ENCODE measurements around the gene CCDC85C. TPM values are rescaled to one million over a fixed set of nuclear protein-coding genes. Genes with fewer than 3 reads are reported as not detected.

CCDC85C gene
- total RNA-seq, 1 donor from 2014 or later, result 4.4 TPM

DNA sequence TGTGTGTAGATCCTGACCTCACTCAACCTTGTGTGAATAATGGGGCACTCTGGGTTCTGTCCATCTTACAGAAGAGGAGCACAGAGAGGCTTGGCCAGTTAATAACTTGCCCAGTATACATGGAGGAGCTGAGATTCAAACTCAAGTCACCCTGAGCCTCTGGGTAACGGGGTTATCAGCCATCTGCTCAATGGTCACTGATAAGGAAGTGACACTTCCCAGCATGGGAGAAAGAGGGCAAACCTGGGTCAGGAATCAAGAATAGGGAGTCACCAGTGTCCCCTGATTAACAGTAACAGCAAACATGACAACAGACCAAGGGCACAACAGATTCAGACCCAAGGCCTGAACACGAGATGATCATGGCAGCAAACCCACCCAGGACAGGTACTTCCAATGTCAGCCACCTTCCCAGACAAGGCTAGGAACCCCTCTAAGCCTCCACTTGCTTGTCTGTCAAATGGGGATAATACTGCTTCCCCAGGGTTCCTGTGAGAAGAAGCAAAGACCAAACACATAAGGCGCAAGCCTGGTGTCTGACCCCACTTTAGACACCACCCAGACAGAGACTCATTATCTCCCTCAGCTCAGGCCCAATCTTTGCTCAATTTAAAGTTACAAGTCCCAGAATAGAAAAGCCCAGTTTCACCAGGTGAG is 3.6 kb downstream of the CCDC85C start:
- Mint-ChIP-seq H3K4me3 (ENCODE audit: unreplicated experiment) (no peak overlapping the region), H3K4me1 (ENCODE audit: unreplicated experiment) (peaks cover 22% of the 10 kb centered on the region), H3K36me3 (ENCODE audit: unreplicated experiment) (no peaks in the 10 kb centered on the region), H3K27ac (ENCODE audit: unreplicated experiment) (no peak overlapping the region), H3K27me3 (ENCODE audit: unreplicated experiment) (no peaks in the 10 kb centered on the region), H3K9me3 (ENCODE audit: unreplicated experiment) (no peaks in the 10 kb centered on the region)
- no peak for DNase-seq (ENCODE audit: extremely low spot score, unreplicated experiment)
- TF ChIP-seq, protein P1, sequence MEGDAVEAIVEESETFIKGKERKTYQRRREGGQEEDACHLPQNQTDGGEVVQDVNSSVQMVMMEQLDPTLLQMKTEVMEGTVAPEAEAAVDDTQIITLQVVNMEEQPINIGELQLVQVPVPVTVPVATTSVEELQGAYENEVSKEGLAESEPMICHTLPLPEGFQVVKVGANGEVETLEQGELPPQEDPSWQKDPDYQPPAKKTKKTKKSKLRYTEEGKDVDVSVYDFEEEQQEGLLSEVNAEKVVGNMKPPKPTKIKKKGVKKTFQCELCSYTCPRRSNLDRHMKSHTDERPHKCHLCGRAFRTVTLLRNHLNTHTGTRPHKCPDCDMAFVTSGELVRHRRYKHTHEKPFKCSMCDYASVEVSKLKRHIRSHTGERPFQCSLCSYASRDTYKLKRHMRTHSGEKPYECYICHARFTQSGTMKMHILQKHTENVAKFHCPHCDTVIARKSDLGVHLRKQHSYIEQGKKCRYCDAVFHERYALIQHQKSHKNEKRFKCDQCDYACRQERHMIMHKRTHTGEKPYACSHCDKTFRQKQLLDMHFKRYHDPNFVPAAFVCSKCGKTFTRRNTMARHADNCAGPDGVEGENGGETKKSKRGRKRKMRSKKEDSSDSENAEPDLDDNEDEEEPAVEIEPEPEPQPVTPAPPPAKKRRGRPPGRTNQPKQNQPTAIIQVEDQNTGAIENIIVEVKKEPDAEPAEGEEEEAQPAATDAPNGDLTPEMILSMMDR (IDR thresholded peaks at IDR 0.05), result no peak

DNA sequence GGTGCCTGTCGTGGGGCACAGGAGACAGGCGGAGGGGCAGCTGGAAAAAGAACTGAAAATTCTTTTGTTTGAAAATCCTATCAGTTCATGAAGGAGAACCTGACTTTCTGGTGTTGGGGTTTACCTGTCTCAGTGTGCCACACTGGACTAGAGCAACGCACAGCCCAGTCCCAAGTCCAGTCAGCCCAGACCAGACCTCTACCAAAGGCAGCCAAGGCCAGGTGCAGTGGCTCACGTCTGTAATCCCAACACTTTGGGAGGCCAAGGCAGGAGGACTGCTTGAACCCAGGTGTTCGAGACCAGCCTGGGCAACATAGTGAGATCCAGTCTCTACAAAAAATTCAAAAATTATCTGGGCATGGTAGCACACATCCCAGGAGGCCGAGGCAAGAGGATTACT is 4.6 kb downstream of the CCDC85C start:
- Mint-ChIP-seq H3K9me3 (ENCODE audit: unreplicated experiment) (no peaks in the 10 kb centered on the region), H3K4me1 (ENCODE audit: unreplicated experiment) (peaks cover 25% of the 10 kb centered on the region), H3K27me3 (ENCODE audit: unreplicated experiment) (no peaks in the 10 kb centered on the region), H3K4me3 (ENCODE audit: unreplicated experiment) (no peak overlapping the region), H3K36me3 (ENCODE audit: unreplicated experiment) (no peaks in the 10 kb centered on the region), H3K27ac (ENCODE audit: unreplicated experiment) (no peak overlapping the region)
- no peak for DNase-seq (ENCODE audit: extremely low spot score, unreplicated experiment)
- TF ChIP-seq, protein P1 (IDR thresholded peaks at IDR 0.05), result no peak

DNA sequence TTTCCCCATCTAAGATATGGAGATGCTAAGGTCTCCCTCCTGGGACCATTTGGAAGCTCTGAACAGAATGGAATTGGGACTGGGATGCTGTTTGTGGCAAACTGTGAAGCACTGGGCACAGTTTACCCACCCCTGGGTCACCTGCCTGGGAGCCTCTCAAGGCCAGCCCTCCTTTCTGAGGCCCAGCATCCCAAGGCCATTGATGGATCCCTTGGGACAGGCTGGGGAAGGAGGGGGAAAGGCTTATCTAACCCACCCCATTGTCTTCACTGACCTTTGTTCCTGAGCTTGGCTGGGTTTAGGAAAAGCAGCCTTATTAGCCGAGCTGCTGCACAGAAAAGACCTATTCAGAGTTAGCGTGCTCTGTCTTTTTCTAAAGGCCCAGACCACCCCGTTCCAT is 5.2 kb downstream of the CCDC85C start:
- DNase-seq (ENCODE audit: extremely low spot score, unreplicated experiment), result no peak
- H3K4me1 Mint-ChIP-seq (ENCODE audit: unreplicated experiment), result peaks cover 25% of the 10 kb centered on the region

DNA sequence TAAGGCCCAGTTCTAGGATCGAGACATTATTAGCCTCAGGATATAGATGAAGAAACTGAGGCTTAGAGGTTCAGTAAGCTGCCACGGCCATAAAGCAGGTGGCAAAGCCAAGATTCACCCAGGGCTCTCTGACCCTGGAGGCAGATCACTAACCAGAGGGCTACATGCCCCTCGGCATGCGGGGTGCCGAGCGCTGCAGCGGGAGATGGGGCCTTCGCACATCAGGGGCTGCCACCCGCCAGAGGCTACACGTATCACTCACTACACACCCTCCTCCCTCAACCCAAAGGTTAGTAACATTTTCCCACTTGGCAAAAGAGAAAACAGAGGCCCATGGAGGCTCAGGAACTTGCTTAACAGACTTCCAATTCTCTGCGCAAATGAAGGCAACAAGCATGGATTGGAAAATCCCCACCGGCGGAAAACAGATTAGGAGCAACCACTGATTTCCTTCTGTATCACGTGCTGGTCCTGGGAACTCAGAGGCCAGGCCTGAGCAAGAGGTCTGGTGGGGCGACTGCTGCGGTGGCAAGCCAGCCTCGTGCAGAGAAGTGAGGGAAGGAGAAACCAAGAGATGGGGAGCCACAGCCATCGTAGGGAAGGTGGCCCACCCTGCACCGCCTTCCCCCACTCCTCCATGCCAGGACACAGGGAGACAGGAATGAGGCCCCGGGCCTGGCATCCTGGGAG is 6.0 kb downstream of the CCDC85C start:
- no peaks in the 10 kb centered on the region for H3K27me3 Mint-ChIP-seq (ENCODE audit: unreplicated experiment)
- no peak overlapping the region for H3K27ac Mint-ChIP-seq (ENCODE audit: unreplicated experiment)
- H3K9me3 Mint-ChIP-seq (ENCODE audit: unreplicated experiment), result no peaks in the 10 kb centered on the region
- H3K4me3 Mint-ChIP-seq (ENCODE audit: unreplicated experiment), result no peak overlapping the region
- H3K36me3 Mint-ChIP-seq (ENCODE audit: unreplicated experiment), result no peaks in the 10 kb centered on the region
- DNase-seq (ENCODE audit: extremely low spot score, unreplicated experiment), result no peak
- peaks cover 25% of the 10 kb centered on the region for H3K4me1 Mint-ChIP-seq (ENCODE audit: unreplicated experiment)
- TF ChIP-seq, protein P1 (IDR thresholded peaks at IDR 0.05), result no peak

More for the DNA sequence above, 5.2 kb downstream of the CCDC85C start:
- no peaks in the 10 kb centered on the region for H3K9me3 Mint-ChIP-seq (ENCODE audit: unreplicated experiment)
- no peaks in the 10 kb centered on the region for H3K36me3 Mint-ChIP-seq (ENCODE audit: unreplicated experiment)
- TF ChIP-seq, protein P1 (IDR thresholded peaks at IDR 0.05), result no peak
- no peaks in the 10 kb centered on the region for H3K27me3 Mint-ChIP-seq (ENCODE audit: unreplicated experiment)
- H3K27ac Mint-ChIP-seq (ENCODE audit: unreplicated experiment), result no peak overlapping the region
- no peak overlapping the region for H3K4me3 Mint-ChIP-seq (ENCODE audit: unreplicated experiment)

DNA sequence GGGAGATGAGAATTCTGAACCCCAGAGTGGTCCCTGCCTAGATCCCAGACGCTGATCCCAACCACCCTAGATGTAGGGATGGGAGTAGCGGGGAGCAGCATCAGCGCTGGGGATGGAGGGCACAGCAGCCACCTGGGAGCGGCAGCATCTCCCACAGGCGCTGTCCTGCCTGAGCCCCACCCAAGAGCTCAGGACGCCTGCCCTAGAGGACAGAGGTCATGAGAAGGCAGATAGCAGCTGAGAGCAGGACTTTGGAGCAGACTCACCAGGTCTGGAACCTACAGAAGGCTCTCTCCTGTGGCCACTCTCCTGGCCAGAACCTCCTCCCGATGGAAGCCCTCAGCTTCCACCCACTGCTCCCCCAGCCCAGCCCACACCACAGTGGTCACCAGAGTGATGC is 7.2 kb downstream of the CCDC85C start:
- no peaks in the 10 kb centered on the region for H3K9me3 Mint-ChIP-seq (ENCODE audit: unreplicated experiment)
- H3K4me1 Mint-ChIP-seq (ENCODE audit: unreplicated experiment), result peaks cover 15% of the 10 kb centered on the region
- TF ChIP-seq, protein P1 (IDR thresholded peaks at IDR 0.05), result no peak
- H3K36me3 Mint-ChIP-seq (ENCODE audit: unreplicated experiment), result no peaks in the 10 kb centered on the region
- no peak overlapping the region for H3K4me3 Mint-ChIP-seq (ENCODE audit: unreplicated experiment)
- H3K27me3 Mint-ChIP-seq (ENCODE audit: unreplicated experiment), result no peaks in the 10 kb centered on the region
- DNase-seq (ENCODE audit: extremely low spot score, unreplicated experiment), result no peak
- H3K27ac Mint-ChIP-seq (ENCODE audit: unreplicated experiment), result no peak overlapping the region
